Measurements from ENCODE around the gene UGGT2. TPM values are rescaled to one million over a fixed set of nuclear protein-coding genes. Genes with fewer than 3 reads are reported as not detected.
"Not testable (repeated sequence)": the region's sequence is repeated elsewhere in the genome, so short reads cannot be mapped to it uniquely, and the experiment has no call there.

UGGT2 gene
- total RNA-seq, 1 experiment from 2014 or later, result 21.2 TPM

DNA sequence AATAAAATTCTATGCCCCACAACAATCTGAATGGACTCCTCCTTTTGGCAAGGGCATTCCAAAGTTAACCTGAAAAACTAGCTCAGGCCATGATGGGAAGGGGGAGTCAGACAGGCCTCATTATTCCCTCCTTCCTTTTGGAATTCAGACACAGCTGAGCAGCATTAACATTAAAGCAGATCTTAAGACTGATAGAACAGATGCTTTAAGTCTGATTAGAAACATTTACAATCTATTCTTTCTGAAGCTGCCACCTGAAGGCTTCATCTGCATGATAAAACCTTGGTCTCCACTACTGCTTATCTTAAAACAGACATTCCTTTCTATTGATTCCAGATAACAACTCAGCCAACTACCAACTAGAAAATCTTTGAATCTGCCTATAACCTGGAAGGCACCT lies 98.9 kb downstream of the UGGT2 start:
- H3K4me3 ChIP-seq, result no peak overlapping the region
- H3K27me3 ChIP-seq, result no peaks in the 10 kb centered on the region
- no peaks in the 10 kb centered on the region for H3K9me3 ChIP-seq

DNA sequence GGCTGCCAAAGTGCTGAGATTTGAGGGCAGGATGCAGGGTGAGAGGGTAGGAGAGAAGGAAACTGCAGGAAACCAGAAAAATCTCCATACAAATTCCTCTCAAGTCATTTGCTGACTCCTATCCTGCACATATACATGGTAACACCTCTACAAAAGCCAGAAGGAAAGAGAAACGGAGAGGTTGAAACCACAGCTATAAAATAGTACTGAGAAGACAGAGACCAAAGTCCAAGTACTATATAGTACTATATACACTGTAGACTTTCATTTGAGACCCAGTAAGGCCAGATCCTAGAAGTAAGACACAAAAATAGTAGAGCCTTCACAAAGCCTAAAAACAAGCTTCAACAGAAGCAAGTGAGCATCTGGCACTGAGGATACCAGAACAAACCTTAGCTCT lies 103.1 kb downstream of the UGGT2 start:
- H3K9me3 ChIP-seq, result no peaks in the 10 kb centered on the region
- no peak overlapping the region for H3K4me3 ChIP-seq
- no peaks in the 10 kb centered on the region for H3K27me3 ChIP-seq
- DNase-seq, result no peak
- H3K36me3 ChIP-seq, result no peaks in the 10 kb centered on the region; the same call in 1 of the 2 replicates

More for the DNA sequence above, 98.9 kb downstream of the UGGT2 start:
- no peak for DNase-seq
- peaks cover 2% of the 10 kb centered on the region; the same call in 1 of the 2 replicates for H3K36me3 ChIP-seq

DNA sequence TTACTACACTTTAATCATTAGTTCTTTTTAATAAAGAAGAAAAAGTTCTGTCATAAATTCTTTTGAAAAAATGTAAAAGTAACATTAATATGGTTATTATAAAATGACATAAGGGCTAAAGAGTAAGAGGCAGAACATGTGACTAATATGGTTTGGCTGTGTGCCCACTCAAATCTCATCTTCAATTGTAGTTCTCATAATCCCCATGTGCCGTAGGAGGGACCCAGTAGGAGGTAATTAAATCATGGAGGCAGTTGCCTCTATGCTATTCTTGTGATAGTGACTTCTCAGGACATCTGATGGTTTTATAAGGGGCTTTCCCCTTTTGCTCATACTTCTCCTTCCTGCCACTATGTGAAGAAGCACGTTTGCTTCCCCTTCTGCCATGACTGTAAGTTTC lies 104.5 kb downstream of the UGGT2 start:
- Histone ChIP-seq H3K9me3 (no peaks in the 10 kb centered on the region), H3K36me3 (no peaks in the 10 kb centered on the region; the same call in 1 of the 2 replicates), H3K27me3 (no peaks in the 10 kb centered on the region), H3K4me3 (no peak overlapping the region)
- DNase-seq, result peak; percentile 14

DNA sequence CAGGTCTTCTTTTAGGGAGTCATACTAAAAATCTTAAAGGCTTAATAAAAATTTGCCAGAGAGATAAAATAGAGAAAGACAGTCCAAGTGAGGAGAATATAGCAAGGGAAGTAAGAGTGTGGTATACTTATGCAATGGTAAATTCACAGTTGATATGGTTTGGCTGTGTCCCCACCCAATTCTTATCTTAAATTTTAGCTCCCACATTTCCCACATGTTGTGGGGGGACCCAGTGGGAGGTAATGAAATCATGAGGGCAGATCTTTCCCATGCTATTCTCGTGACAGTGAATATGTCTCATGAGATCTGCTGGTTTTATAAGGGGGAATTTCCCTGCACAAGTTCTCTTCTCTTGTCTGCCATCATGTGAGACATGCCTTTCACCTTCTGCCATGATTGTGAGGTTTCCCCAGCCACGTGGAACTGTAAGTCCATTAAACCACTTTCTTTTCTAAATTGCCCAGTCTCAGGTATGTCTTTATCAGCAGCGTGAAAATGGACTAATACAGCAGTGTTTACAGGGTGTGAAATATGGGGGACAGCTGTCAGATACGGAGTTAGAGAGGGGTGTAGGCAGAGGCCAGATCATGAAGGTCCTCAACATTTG lies 115.4 kb downstream of the UGGT2 start:
- Histone ChIP-seq H3K36me3 (peaks cover 52% of the 10 kb centered on the region), H3K9me3 (peaks cover 2% of the 10 kb centered on the region), H3K27me3 (no peaks in the 10 kb centered on the region), H3K4me3 (no peak overlapping the region)
- no peak for DNase-seq

DNA sequence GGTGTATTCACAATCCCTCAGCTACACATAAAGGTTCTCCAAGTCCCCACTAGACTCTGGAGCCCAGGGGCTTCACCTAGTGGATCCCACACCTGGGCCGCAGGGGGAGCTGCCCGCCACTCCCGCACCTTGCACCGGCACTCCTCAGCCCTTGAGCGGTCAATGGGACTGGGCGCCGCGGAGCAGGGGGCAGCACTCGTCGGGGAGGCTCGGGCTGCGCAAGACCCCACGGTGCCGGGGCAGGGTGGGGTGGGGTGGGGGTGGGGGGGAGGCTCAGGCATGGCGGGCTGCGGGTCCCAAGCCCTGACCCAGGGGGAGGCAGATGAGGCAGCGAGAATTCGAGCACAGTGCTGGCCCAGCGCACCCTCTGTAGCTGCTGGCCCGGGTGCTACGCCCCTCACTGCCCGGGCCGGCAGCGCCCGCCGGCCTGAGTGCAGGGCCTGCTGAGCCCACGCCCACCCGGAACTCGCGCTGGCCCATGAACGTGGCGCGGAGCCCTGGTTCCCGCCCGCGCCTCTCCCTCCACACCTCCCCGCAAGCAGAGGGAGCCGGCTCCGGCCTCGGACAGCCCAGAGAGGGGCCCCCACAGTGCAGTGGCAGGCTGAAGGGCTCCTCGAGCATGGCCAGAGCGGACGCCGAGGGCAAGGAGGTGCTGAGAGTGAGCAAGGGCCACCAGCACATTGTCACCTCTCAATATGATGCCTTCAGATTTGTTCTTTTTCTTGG lies 121.7 kb downstream of the UGGT2 start:
- Histone ChIP-seq H3K4me3 (no peak overlapping the region), H3K36me3 (peaks cover 36% of the 10 kb centered on the region), H3K27me3 (no peaks in the 10 kb centered on the region), H3K9me3 (peaks cover 5% of the 10 kb centered on the region)
- DNase-seq, result no peak

DNA sequence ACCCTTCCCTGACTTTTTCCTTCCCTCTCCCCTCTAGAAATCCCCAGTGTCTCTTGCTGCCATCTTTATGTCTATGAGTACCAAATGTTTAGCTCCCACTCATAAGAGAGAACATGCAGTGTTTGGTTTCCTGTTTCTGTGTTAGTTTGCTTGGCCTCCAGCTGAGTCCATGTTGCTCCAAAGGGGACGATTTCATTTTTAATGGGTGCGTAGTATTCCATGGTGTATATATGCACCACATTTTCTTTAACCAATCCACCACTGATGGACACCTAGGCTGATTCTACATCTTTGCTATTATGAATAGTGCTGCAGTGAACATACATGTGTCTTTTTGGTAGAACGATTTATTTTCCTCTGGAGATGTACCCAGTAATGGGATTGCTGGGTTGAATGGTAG lies 123.8 kb downstream of the UGGT2 start:
- Histone ChIP-seq H3K9me3 (peaks cover 3% of the 10 kb centered on the region), H3K4me3 (no peak overlapping the region), H3K27me3 (no peaks in the 10 kb centered on the region), H3K36me3 (peaks cover 16% of the 10 kb centered on the region)
- no peak for DNase-seq

DNA sequence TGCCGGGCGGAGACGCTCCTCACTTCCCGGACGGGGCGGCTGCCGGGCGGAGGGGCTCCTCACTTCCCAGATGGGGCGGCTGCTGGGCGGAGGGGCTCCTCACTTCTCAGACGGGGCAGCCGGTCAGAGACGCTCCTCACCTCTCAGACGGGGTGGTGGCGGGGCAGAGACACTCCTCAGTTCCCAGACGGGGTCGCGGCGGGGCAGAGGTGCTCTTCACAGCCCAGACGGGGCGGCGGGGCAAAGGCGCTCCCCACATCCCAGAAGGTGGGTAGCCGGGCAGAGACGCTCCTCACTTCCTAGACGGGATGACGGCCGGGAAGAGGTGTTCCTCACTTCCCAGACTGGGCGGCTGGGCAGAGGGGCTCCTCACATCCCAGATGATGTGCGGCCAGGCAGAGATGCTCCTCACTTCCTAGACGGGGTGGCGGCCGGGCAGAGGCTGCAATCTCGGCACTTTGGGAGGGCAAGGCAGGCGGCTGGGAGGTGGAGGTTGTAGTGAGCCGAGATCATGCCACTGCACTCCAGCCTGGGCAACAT lies 124.8 kb downstream of the UGGT2 start:
- not testable (repeated sequence) for DNase-seq, H3K9me3 ChIP-seq, H3K4me3 ChIP-seq, H3K27me3 ChIP-seq
- H3K36me3 ChIP-seq, result peaks cover 13% of the 10 kb centered on the region

DNA sequence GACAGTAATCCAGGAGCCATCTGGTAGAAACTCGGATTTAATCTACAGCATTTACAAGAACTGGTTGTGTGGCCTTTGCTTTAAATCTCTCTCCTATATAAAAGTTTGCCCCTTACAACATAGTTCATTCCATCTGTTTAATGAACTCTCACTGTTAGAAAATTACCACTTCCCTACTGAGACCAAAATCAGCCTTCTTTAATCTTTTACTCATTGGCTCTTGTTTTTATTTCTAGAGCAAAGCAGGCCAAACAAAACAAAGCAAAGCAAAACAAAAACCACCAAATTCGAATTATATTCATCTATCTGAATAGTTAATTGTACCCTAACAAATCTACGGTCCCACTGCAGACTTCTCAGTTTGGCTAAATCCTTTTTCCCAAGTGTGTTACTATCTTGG lies 127.0 kb downstream of the UGGT2 start:
- no peak for DNase-seq
- Histone ChIP-seq H3K9me3 (no peaks in the 10 kb centered on the region), H3K4me3 (no peak overlapping the region), H3K27me3 (no peaks in the 10 kb centered on the region), H3K36me3 (peaks cover 11% of the 10 kb centered on the region)

DNA sequence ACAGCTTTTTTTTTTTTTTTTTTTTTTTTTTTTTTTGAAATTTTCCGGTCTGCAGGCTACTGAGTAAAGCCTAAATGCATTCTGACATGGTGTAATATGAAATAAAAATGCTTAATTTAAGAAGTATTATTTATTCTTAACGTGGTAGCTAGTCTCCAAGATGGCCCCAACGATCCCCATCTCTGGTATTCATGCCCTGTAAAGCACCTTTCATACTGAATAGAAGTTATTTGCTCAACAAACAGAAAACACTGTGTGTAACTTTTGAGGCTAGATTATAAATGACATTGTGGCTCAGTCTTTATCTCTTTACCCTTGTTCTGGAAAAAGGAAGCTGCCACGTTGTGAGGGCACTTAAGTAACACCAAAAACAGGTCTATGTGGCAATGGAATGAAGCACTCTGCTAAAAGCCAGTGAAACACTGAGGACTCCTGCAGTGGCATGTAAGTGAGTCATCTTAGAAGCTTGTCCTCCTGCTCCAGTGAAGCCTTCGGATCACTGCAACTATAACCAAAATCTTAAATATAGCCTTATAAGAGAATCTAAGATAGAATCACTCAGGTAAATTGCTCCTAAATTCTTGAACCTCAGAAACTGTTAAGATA lies 128.7 kb downstream of the UGGT2 start:
- H3K27me3 ChIP-seq, result no peaks in the 10 kb centered on the region
- H3K9me3 ChIP-seq, result no peaks in the 10 kb centered on the region
- peak; percentile 9 for DNase-seq
- no peak overlapping the region for H3K4me3 ChIP-seq
- H3K36me3 ChIP-seq, result no peaks in the 10 kb centered on the region; the same call in 1 of the 2 replicates

DNA sequence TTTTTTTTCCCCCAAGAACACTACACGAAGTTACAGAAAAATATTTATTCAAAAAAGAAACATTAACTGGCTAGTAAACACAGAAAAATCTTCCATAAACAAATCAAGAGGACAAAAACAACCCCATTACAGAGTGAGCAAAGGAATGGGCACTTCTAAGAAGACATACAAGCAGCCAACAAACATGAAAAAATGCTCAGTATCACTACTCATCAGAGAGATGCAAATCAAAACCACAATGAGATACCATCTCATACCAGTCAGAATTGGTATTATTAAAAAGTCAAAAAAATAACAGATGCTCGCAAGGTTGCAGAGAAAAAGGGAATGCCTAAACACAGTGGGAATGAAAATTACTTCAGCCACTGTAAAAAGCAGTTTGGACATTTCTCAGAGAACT lies 131.7 kb downstream of the UGGT2 start:
- Histone ChIP-seq H3K4me3 (no peak overlapping the region), H3K36me3 (no peaks in the 10 kb centered on the region; the same call in 1 of the 2 replicates), H3K27me3 (no peaks in the 10 kb centered on the region), H3K9me3 (no peaks in the 10 kb centered on the region)
- no peak for DNase-seq

DNA sequence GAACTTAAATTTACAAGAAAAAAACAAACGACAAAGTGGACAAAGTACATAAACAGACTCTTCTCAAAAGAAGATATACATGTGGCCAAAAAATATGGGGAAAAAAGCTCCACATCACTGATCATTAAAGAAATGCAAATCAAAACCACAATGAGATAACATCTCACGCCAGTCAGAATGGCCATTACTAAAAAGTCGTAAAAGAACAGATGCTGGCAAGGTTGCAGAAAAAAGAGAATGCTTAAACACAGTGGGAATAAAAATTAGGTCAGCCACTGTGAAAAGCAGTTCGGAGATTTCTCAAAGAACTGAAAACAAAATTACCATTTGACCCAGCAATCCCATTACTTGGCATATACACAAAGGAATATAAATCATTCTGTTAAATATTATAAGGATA lies 132.7 kb downstream of the UGGT2 start:
- Histone ChIP-seq H3K36me3 (no peaks in the 10 kb centered on the region; the same call in 1 of the 2 replicates), H3K9me3 (no peaks in the 10 kb centered on the region)
- DNase-seq, result no peak

DNA sequence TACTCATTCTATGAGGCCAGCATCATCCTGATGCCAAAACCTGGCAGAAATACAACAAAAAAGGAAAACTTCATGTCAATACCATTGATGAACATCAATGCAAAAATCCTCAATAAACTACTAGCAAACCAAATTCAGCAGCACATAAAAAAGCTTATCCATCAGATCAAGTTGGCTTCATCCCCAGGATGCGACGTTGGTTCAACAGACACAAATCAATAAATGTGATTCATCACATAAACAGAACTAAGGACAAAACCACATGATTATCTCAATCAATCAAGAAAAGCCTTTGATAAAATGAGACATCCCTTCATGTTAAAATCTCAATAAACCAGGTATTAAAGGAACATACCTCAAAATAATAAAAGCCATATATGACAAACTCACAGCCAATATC lies 134.3 kb downstream of the UGGT2 start:
- Histone ChIP-seq H3K36me3 (peaks cover under 1% of the 10 kb centered on the region), H3K4me3 (no peak overlapping the region), H3K9me3 (no peaks in the 10 kb centered on the region), H3K27me3 (no peaks in the 10 kb centered on the region)
- no peak for DNase-seq

More for the DNA sequence above, 132.7 kb downstream of the UGGT2 start:
- Histone ChIP-seq H3K27me3 (no peaks in the 10 kb centered on the region), H3K4me3 (no peak overlapping the region)

DNA sequence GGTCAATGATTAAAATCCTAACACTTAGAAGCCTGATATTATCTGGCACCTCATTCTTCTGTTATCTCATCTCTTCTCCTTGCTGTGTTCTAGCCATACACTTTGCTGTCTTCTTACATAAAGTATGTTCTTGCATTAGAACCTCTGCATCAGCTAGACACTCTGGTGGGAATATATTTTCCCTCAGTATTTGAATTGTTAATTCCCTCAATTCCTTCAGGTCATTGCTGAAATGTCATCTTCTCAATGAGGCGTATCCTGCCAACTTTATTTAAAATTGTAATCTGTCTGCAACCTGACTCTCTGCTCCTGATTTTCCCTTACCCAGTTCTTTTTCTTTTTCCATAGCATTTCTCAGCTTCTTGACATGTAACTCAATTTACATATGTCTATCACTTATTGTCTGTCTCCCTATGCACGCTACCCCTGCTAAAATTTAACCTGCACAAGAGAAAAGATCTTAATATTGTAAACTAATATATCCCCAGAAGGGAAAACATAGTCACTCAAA lies 138.2 kb downstream of the UGGT2 start:
- no peak for DNase-seq
- Histone ChIP-seq H3K27me3 (no peaks in the 10 kb centered on the region), H3K4me3 (no peak overlapping the region)

DNA sequence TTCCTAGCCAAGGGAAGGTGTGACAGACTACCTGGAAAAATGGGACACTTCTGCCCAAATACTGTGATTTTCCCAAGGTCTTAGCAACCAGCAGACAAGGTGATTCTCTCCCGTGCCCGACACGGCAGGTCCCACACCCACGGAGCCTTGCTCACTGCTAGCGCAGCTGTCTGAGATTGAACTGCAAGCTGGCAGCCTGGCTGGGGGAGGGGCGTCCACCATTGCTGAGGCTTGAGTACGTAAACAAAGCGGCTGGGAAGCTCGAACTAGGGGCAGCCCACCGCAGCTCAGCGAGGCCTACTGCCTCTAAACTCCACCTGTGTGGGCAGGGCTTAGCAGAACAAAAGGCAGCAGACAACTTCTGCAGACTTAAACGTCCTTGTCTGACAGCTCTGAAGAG lies 146.2 kb downstream of the UGGT2 start:
- Histone ChIP-seq H3K9me3 (peaks cover 2% of the 10 kb centered on the region; the same call in 1 of the 2 replicates), H3K4me3 (no peak overlapping the region), H3K27me3 (no peaks in the 10 kb centered on the region), H3K36me3 (peaks cover 8% of the 10 kb centered on the region; the same call in 1 of the 2 replicates)
- DNase-seq, result no peak

More for the DNA sequence above, 138.2 kb downstream of the UGGT2 start:
- H3K9me3 ChIP-seq, result 0 out of 2 replicates have a peak, but pooled peaks cover 1% of the 10 kb centered on the region
- H3K36me3 ChIP-seq, result peaks cover 4% of the 10 kb centered on the region

DNA sequence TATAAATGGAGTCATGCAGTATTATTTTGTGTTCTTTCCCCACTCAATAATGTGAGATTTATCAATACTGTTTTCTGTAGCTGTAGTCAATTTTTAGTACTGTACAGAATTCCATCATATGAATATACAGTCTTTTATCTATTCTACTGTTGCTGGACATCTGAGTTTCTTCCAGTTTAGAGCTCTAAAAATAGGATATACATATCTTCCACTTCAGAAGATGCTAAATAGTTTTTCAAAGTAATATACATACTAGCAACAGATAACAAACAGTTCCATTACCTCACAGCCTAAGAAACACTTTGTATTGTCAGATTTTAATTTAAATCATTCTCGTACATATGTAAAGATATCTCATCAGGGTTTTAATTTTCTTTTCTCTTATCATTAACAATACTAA lies 149.6 kb downstream of the UGGT2 start:
- Histone ChIP-seq H3K36me3 (peaks cover 8% of the 10 kb centered on the region; the same call in 1 of the 2 replicates), H3K9me3 (no peaks in the 10 kb centered on the region; the same call in 1 of the 2 replicates), H3K4me3 (no peak overlapping the region), H3K27me3 (no peaks in the 10 kb centered on the region)
- DNase-seq, result no peak

DNA sequence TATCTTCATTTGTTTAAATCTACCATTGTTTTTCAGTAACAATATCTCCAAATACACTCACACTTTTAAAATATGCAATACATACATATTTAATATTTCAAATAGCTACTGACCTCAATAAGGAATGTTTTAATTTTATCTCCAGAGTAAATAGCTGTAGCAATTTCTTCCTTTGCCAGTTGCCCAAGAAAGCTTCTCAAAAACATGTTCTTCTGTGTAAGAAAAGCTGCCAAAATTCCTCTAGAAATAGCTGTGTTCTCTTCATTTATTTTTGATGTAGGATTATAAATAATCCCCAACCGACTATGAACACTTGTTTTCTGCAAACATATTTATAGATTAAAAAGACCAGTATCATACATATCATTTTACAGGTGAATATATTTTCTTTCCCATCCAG lies 150.5 kb downstream of the UGGT2 start:
- no peaks in the 10 kb centered on the region; the same call in 1 of the 2 replicates for H3K9me3 ChIP-seq
- peaks cover 5% of the 10 kb centered on the region; the same call in 1 of the 2 replicates for H3K36me3 ChIP-seq
- no peak overlapping the region for H3K4me3 ChIP-seq
- no peak for DNase-seq
- H3K27me3 ChIP-seq, result no peaks in the 10 kb centered on the region

DNA sequence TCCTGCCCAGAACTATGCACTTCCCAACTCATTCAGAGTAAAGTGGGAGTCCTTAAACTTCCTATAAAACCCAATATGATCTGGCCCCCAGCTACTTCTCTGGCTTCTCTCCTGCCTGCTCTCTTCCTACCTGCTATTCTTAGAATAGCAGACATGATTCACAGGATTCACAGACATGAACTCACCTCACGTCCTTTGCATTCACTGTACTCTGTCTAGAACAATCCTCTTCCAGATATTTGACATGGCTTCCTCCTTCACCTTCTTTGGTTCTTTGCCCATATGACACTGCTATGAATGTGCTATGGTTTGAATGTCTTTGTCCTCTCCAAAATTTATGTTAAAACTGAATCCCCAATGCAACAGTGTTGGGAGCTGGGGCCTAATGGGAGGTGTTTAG lies 154.9 kb downstream of the UGGT2 start:
- no peaks in the 10 kb centered on the region; the same call in 1 of the 2 replicates for H3K9me3 ChIP-seq
- H3K27me3 ChIP-seq, result no peaks in the 10 kb centered on the region

More for the DNA sequence above, 154.9 kb downstream of the UGGT2 start:
- DNase-seq, result no peak
- Histone ChIP-seq H3K36me3 (no peaks in the 10 kb centered on the region), H3K4me3 (no peak overlapping the region)
